A549 (cell line): ENCODE results near the gene FHAD1. TPM values are rescaled to one million over a fixed set of nuclear protein-coding genes. Genes with fewer than 3 reads are reported as not detected.
A peak's percentile ranks its signal among the peaks of the same experiment; 100 is the strongest.
"Not testable (repeated sequence)": the region's sequence is repeated elsewhere in the genome, so short reads cannot be mapped to it uniquely, and the experiment has no call there.

Experiments used
- ATAC-seq, 2 experiments: fragments of 200-7000 bp in 1 of 2; fragments of >200 bp in 1 of 2; cut with Nextera tagmentation in 1 of 2; cut with Tn5 transposase in 1 of 2; 3 replicates each; pipeline versions ENCODE4 v1.8.0 to v1.9.1; 2018 to 2020; ENCODE audit warnings: mild to moderate bottlenecking in 1 of 2, moderate library complexity in 1 of 2
- CTCF ChIA-PET: fragments of 300-600 bp; sonication (Branson Sonifier 250); formaldehyde crosslinking; extraction: SDS; loops from one replicate; lab custom pipeline; 2021; ENCODE audit warnings: antibody characterized with exemption, inconsistent platforms; lab: Yijun Ruan, JAX
- POLR2A ChIA-PET: fragments of 350-600 bp; formaldehyde crosslinking; extraction: SDS; loops from one replicate; lab custom pipeline; 2021; ENCODE audit warnings: antibody characterized with exemption, inconsistent platforms; lab: Yijun Ruan, JAX
- DNase-seq, 2 experiments: peaks; one replicate each; pipeline versions ENCODE4 v3.0.0 to v3.0.0-alpha.2; 2011 to 2016; ENCODE audit warnings: low read depth in 1 of 2, low spot score in 1 of 2
- FAIRE-seq: peaks from 2 replicates; lab custom pipeline; 2011; peaks lifted over from hg19 to GRCh38; lab: Jason Lieb, UNC
- H3K27ac ChIP-seq, 2 experiments: fragments of >200 bp; sonication (Bioruptor Twin); formaldehyde crosslinking; 3 replicates each; pipeline ENCODE4 v1.5.1; 2016 to 2017
- H3K4me1 ChIP-seq: fragments of >200 bp; sonication (Bioruptor Twin); formaldehyde crosslinking; 3 replicates; pipeline ENCODE4 v1.6.1; 2016
- H3K4me2 ChIP-seq: fragments of >200 bp; sonication (Bioruptor Twin); formaldehyde crosslinking; 3 replicates; pipeline ENCODE4 v1.6.1; 2016
- H3K4me3 ChIP-seq: fragments of >200 bp; sonication (Bioruptor Twin); formaldehyde crosslinking; 3 replicates; pipeline ENCODE4 v1.5.1; 2016
- H3K9me3 ChIP-seq: fragments of >200 bp; sonication (Bioruptor Twin); formaldehyde crosslinking; 3 replicates; pipeline ENCODE4 v1.6.1; 2016
- CBX8 ChIP-seq: fragments of 200-600 bp; sonication (generic); IDR thresholded peaks from 2 replicates; pipeline ENCODE4 v1.6.1; 2016
- EP300 ChIP-seq, 2 experiments: fragments of >200 bp; sonication (Bioruptor Twin); formaldehyde crosslinking; IDR thresholded peaks; 2 replicates in 1 of 2; 3 replicates in 1 of 2; pipeline ENCODE4 v1.6.1; 2016 to 2017
- FOSL2 ChIP-seq, 2 experiments: fragments of 450-650 bp in 1 of 2; fragments of >200 bp in 1 of 2; sonication (Bioruptor Twin) in 1 of 2; formaldehyde crosslinking; IDR thresholded peaks; 2 replicates each; pipeline versions ENCODE4 v1.5.0 to v1.6.1; 2016 to 2020; ENCODE audit warnings: mild to moderate bottlenecking in 1 of 2, moderate library complexity in 1 of 2
- GATA3 ChIP-seq: IDR thresholded peaks from 2 replicates; pipeline ENCODE4 v1.6.1; 2012; ENCODE audit warnings: borderline replicate concordance
- HDAC2 ChIP-seq: fragments of 200-600 bp; sonication (generic); IDR thresholded peaks from 2 replicates; pipeline ENCODE4 v1.6.1; 2016
- HEYL ChIP-seq: fragments of 250-450 bp; sonication (Bioruptor Pico); IDR thresholded peaks from 2 replicates; pipeline ENCODE4 v1.8.0; 2021; ENCODE audit warnings: mild to moderate bottlenecking, moderate library complexity
- HOXA7 ChIP-seq: fragments of 250-450 bp; sonication (Bioruptor Pico); IDR thresholded peaks from 2 replicates; pipeline ENCODE4 v1.5.0; 2020; ENCODE audit warnings: mild to moderate bottlenecking, moderate library complexity
- HOXB13 ChIP-seq: fragments of 250-450 bp; sonication (Bioruptor Pico); IDR thresholded peaks from 2 replicates; pipeline ENCODE4 v1.5.0; 2020; ENCODE audit warnings: low read depth, mild to moderate bottlenecking, moderate library complexity
- MAZ ChIP-seq: fragments of 150-350 bp; IDR thresholded peaks from 2 replicates; pipeline ENCODE4 v1.6.1; 2014; ENCODE audit warnings: antibody characterized with exemption, low read depth, low read length, borderline replicate concordance
- NFE2L2 ChIP-seq: fragments of 150-350 bp; conservative IDR thresholded peaks from 2 replicates; pipeline ENCODE4 v1.6.1; 2014; ENCODE audit warnings: low read length
- NPAS2 ChIP-seq: fragments of 250-450 bp; sonication (Bioruptor Pico); IDR thresholded peaks from 2 replicates; pipeline ENCODE4 v1.8.0; 2022; ENCODE audit warnings: mild to moderate bottlenecking, moderate library complexity, borderline replicate concordance
- RAD21 ChIP-seq, 2 experiments: fragments of >200 bp in 1 of 2; sonication (Bioruptor Twin) in 1 of 2; formaldehyde crosslinking in 1 of 2; IDR thresholded peaks in 1 of 2; conservative IDR thresholded peaks in 1 of 2; 2 replicates in 1 of 2; 3 replicates in 1 of 2; pipeline ENCODE4 v1.6.1; 2012 to 2018; ENCODE audit warnings: inconsistent platforms in 1 of 2
- RNF2 ChIP-seq: fragments of 200-600 bp; sonication (generic); IDR thresholded peaks from 2 replicates; pipeline ENCODE4 v1.6.1; 2016; ENCODE audit warnings: low read depth, mild to moderate bottlenecking, antibody characterized with exemption, moderate library complexity, borderline replicate concordance
- SMC3 ChIP-seq: fragments of >200 bp; sonication (Bioruptor Twin); formaldehyde crosslinking; IDR thresholded peaks from 3 replicates; pipeline ENCODE4 v1.6.1; 2018; ENCODE audit warnings: inconsistent platforms
- SREBF2 ChIP-seq: fragments of 450-650 bp; IDR thresholded peaks from 2 replicates; pipeline ENCODE4 v1.6.1; 2014; ENCODE audit warnings: mild to moderate bottlenecking, moderate library complexity
- TP53 ChIP-seq: fragments of 250-450 bp; sonication (Bioruptor Pico); IDR thresholded peaks from 2 replicates; pipeline ENCODE4 v1.5.0; 2021; ENCODE audit warnings: mild to moderate bottlenecking, moderate library complexity
- ZC3H11A ChIP-seq: fragments of 450-650 bp; IDR thresholded peaks from 2 replicates; pipeline ENCODE4 v1.6.1; 2014; ENCODE audit warnings: antibody characterized with exemption, mild to moderate bottlenecking
- ZFP36 ChIP-seq: fragments of 450-650 bp; IDR thresholded peaks from 2 replicates; pipeline ENCODE4 v1.6.1; 2014; ENCODE audit warnings: borderline replicate concordance; ENCODE audit not compliant: partially characterized antibody
- WGBS: methylation state at CpG from one replicate; pipeline ENCODE4 v1.1.6; 2017; ENCODE audit errors: missing lambda C conversion rate; 5-methylcytosine and 5-hydroxymethylcytosine counted together
- polyA plus RNA-seq, 4 experiments: library from polyadenylated mRNA; depleted of rRNA in 3 of 4; stranded (reverse); fragments of >200 nt; fragmentation: RNase III in 1 of 4; extraction: RNeasy Plus Mini Kit Qiagen cat#74134 plus additional on column Dnase treatment in 1 of 4; gene quantifications; 2 replicates in 3 of 4; 3 replicates in 1 of 4; pipeline ENCODE4 v1.2.3, GENCODE V29; 2011 to 2017
- TF ChIP-seq, protein P1 (sequence below): fragments of >200 bp; sonication (Bioruptor Twin); formaldehyde crosslinking; IDR thresholded peaks from 2 replicates; pipeline ENCODE4 v1.6.1; 2016
- TF ChIP-seq, protein P2 (sequence below): IDR thresholded peaks from 2 replicates; pipeline ENCODE4 v1.6.1; 2012; ENCODE audit warnings: low read depth, borderline replicate concordance
- TF ChIP-seq, protein P3 (sequence below): fragments of 250-450 bp; sonication (Bioruptor Pico); IDR thresholded peaks from 2 replicates; pipeline ENCODE4 v1.5.0; 2020; ENCODE audit warnings: low read depth, mild to moderate bottlenecking, moderate library complexity

FHAD1 gene
- polyA plus RNA-seq, 2 of the 4 experiments (the other 2 are of a cell fraction) = 0.31 to 0.32 TPM

GRCh38 chr1:15371610-15372545 is 124.9 kb downstream of the FHAD1 start:
- POLR2A ChIA-PET = no interaction called here
- no peaks in the 10 kb centered on the region for H3K9me3 ChIP-seq
- H3K4me2 ChIP-seq = no peak overlapping the region
- no peak overlapping the region for H3K4me3 ChIP-seq
- peaks cover 10% of the 10 kb centered on the region; the same call in 2 of the 3 replicates for H3K4me1 ChIP-seq
- WGBS = 91% methylated on average over 14 of the region's 21 CpGs
- FAIRE-seq (no peak), ATAC-seq (no peak; a peak in 1 of 6 replicates), DNase-seq (no peak)
- H3K27ac ChIP-seq = peak overlapping the region in 1 of 2 experiments; percentile 28; a peak in 2 of 6 replicates
- CTCF ChIA-PET = interaction anchor here (1.2 kb wide), 1 partner anchor 11 kb away, joined by 3 read pairs; no protein-coding TSS in a partner anchor
- TF ChIP-seq NPAS2 = no peak
- TF ChIP-seq RNF2 = no peak
- TF ChIP-seq NFE2L2 = no peak
- no peak for TF ChIP-seq TP53 (CRISPR knock-in tag)
- TF ChIP-seq HOXB13 (CRISPR knock-in tag) = no peak
- TF ChIP-seq CBX8 = no peak
- TF ChIP-seq, protein P1, sequence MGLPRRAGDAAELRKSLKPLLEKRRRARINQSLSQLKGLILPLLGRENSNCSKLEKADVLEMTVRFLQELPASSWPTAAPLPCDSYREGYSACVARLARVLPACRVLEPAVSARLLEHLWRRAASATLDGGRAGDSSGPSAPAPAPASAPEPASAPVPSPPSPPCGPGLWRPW = no peak
- TF ChIP-seq SMC3 = no peak
- no peak for TF ChIP-seq HDAC2
- TF ChIP-seq MAZ = no peak

DNA sequence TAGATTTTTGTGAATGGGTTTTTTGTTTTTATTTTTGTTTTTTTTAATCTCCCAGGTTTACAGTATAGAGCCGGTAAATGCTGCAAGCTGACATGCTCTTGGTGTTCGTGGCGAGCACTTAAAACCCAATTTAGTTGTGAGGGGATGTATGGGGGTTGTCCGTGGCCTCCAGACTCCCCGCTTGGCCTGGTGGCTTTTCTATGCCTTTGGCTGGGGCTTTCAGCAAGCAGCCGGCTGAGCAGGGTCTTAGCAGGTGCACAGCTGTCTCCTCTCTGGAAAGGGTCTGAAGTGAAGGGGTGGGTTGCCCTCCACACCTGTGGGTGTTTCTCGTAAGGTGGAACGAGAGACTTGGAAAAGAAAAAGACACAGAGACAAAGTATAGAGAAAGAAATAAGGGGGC is 131.7 kb downstream of the FHAD1 start:
- ChIA-PET POLR2A (no interaction called here), CTCF (no interaction called here)
- DNase-seq (no peak), ATAC-seq (no peak), FAIRE-seq (no peak)
- Histone ChIP-seq H3K27ac (no peak overlapping the region), H3K9me3 (no peaks in the 10 kb centered on the region), H3K4me3 (no peak overlapping the region), H3K4me2 (no peak overlapping the region), H3K4me1 (no peaks in the 10 kb centered on the region)
- TF ChIP-seq GATA3 = no peak
- TF ChIP-seq, protein P2, sequence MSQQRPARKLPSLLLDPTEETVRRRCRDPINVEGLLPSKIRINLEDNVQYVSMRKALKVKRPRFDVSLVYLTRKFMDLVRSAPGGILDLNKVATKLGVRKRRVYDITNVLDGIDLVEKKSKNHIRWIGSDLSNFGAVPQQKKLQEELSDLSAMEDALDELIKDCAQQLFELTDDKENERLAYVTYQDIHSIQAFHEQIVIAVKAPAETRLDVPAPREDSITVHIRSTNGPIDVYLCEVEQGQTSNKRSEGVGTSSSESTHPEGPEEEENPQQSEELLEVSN = no peak
- TF ChIP-seq ZFP36 = no peak
- TF ChIP-seq RAD21 (conservative IDR thresholded peaks at IDR 0.05 in 1 of 2, IDR thresholded peaks at IDR 0.05 in 1 of 2) = no peak
- no peak for TF ChIP-seq HOXA7 (CRISPR knock-in tag)
- no peak for TF ChIP-seq SREBF2
- TF ChIP-seq EP300 (IDR thresholded peaks at IDR 0.05) = no peak
- TF ChIP-seq ZC3H11A = no peak
- no peak for TF ChIP-seq HEYL (CRISPR knock-in tag)
- TF ChIP-seq HOXB13 (CRISPR knock-in tag) = no peak
- TF ChIP-seq, protein P3, sequence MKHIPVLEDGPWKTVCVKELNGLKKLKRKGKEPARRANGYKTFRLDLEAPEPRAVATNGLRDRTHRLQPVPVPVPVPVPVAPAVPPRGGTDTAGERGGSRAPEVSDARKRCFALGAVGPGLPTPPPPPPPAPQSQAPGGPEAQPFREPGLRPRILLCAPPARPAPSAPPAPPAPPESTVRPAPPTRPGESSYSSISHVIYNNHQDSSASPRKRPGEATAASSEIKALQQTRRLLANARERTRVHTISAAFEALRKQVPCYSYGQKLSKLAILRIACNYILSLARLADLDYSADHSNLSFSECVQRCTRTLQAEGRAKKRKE (CRISPR knock-in tag) = no peak
- no peak for TF ChIP-seq MAZ
- no peak for TF ChIP-seq FOSL2 (IDR thresholded peaks at IDR 0.05)
- no peak for TF ChIP-seq FOSL2 (CRISPR knock-in tag; IDR thresholded peaks at IDR 0.05)
- WGBS = 92% methylated on average over 8 of the region's 8 CpGs

DNA sequence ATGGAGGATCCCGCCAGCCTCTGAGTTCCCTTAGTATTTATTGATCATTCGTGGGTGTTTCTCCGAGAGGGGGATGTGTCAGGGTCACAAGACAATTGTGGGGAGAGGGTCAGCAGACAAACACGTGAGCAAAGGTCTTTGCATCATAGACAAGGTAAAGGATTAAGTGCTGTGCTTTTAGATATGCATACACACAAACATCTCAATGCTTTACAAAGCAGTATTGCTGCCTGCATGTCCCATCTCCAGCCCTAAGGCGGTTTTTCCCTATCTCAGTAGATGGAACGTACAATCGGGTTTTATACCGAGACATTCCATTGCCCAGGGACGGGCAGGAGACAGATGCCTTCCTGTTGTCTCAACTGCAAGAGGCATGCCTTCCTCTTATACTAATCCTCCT is 132.1 kb downstream of the FHAD1 start:
- H3K4me3 ChIP-seq, POLR2A ChIA-PET, H3K4me1 ChIP-seq, ATAC-seq, H3K4me2 ChIP-seq, H3K9me3 ChIP-seq, H3K27ac ChIP-seq, DNase-seq, FAIRE-seq, CTCF ChIA-PET: not testable (repeated sequence)
- 77% methylated on average over 9 of the region's 9 CpGs for WGBS
